GM12865 (cell line): ENCODE data around the gene RBM42.

Experiments used
- DNase-seq: peaks from one replicate; pipeline ENCODE4 v3.0.0; 2010; ENCODE audit warnings: low read depth
- H3K4me3 ChIP-seq: 2 replicates; pipeline ENCODE4 v1.5.1; 2011; ENCODE audit warnings: mild to moderate bottlenecking, low read depth, low read length, control low read depth
- CTCF ChIP-seq: IDR thresholded peaks from 2 replicates; pipeline ENCODE4 v1.5.1; 2011; ENCODE audit warnings: low read length, control low read depth, low read depth, inconsistent platforms; ENCODE audit not compliant: insufficient read depth; ENCODE audit errors: missing control alignments

The RBM42 gene

GRCh38 chr19:35621708-35622107 lies 7.1 kb upstream of the RBM42 start:
- no peak overlapping the region for H3K4me3 ChIP-seq
- no peak for TF ChIP-seq CTCF
- DNase-seq: no peak

DNA sequence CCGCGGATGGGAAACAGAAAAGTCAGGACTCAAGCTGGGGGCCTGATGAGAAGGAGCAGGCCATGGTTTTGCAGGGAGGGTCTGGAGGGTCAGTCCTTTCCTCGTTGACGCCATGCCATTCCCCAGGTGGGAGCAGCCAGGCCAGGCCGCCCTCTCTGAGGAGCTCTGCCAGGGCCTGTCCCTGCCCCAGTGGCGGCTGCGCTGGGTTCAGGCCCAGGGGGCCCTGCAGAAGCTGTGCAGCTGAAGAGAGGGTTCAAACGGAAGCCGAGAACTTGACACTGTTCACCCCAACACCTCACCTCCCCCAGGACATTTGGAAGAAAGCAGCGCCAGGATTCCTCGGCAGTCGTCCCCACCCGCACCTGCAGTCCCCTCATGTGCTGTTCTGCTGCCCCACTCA lies 6.1 kb upstream of the RBM42 start:
- no peak for TF ChIP-seq CTCF
- no peak for DNase-seq
- H3K4me3 ChIP-seq: no peak overlapping the region

DNA sequence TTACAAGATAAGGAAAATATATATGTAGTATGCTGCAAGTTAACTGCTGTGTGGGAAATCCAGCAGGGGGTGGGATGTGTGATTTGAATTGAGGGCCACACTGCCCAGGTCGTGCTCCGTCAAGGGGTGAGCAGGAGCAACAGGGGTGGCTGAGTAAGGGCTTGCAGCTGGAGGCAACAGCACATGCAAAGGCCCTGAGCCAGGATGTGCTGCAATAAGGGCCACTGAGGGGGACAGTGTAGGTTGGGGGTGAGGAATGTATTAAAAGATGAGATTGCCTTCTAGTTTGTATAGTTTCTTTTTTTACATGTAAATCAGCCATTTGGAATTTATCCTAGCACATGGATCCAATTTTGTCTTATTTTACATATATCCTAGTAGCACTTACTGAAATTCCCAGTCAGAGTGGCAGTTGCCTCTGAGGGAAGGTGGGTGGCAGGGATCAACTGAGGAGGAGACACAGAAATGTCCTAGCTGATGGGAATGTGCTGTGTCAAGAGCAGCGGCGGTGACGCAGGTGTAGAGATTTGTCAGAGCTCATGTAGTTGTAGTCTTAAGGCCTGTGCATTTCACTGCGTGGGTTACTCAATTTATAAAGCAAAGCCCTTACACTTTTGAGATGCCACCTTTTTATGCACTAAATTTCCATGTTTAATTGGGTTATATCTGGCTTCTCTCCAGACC lies 5.4 kb upstream of the RBM42 start:
- DNase-seq: no peak
- H3K4me3 ChIP-seq: no peak overlapping the region
- TF ChIP-seq CTCF: no peak

DNA sequence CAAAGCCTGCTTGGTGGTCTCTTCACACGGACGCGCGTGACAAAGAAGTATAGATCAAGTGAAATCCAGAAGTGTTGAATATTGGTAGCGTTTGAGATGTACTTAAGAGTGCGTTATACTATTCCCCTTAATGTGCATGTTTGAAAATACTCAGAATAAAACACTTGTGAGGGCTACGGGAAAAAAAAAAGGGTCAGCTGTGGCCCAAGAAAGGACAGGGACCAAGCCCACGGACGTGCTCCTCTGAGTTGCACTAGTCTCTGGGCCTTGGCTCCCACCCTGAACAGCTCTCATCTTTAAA lies 622 bp upstream of the RBM42 start:
- no peak for DNase-seq
- H3K4me3 ChIP-seq: peak overlapping the region; percentile 75
- TF ChIP-seq CTCF: no peak

- no peak for DNase-seq
- no peak for TF ChIP-seq CTCF
- H3K4me3 ChIP-seq: peak overlapping the region; percentile 74
Measured at GRCh38 chr19:35629332-35629633, 447 bp downstream of the RBM42 start.

DNA sequence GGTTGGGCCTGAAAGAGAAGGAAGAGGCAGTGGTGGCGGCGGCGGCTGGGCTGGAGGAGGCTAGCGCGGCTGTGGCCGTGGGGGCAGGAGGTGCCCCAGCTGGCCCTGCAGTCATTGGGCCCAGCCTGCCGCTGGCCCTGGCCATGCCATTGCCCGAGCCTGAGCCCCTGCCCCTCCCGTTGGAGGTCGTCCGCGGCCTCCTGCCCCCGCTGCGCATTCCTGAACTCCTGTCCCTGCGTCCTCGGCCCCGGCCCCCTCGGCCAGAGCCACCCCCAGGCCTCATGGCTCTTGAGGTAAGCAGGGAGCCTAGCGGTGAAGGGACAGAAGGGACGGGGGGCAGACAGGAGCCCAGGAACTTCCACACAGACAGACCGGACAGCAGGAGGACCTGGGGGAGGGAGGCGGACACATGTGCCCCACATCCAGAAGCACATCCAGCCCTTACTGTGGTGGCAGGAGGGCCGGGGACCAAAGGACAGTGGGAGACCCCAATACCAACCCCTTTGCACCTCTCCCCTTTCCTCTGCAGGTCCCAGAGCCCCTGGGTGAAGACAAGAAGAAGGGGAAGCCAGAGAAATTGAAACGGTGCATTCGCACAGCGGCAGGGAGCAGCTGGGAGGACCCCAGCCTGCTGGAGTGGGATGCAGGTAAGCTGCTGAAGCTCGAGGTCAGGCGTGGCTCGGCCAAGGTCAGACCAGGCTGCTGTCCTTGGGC lies 5.0 kb downstream of the RBM42 start:
- no peak for DNase-seq
- H3K4me3 ChIP-seq: no peak overlapping the region
- TF ChIP-seq CTCF: no peak

- no peak for TF ChIP-seq CTCF
- H3K4me3 ChIP-seq: no peak overlapping the region
- no peak for DNase-seq
Measured at GRCh38 chr19:35636651-35637050, 7.8 kb downstream of the RBM42 start.
